Aorta (tissue), 5 donors: ENCODE data around the gene FASN. TPM values are rescaled to one million over a fixed set of nuclear protein-coding genes. Genes with fewer than 3 reads are reported as not detected.

Experiments used
- ATAC-seq: fragments of 200-7000 bp; cut with Tn5 transposase; one replicate; pipeline ENCODE4 v1.9.1; 2022; ENCODE audit warnings: moderate library complexity; ENCODE audit not compliant: low FRiP score
- DNase-seq, 2 donors: peaks; one replicate each; pipeline ENCODE4 v3.0.0-alpha.2; 2020
- H3K27ac ChIP-seq, 2 donors: one replicate each; pipeline ENCODE4 v1.5.1; 2013; ENCODE audit warnings: low read length in 2 of 2, mild to moderate bottlenecking in 2 of 2, moderate library complexity in 2 of 2, control low read depth in 1 of 2, inconsistent platforms in 1 of 2, low read depth in 1 of 2
- H3K27me3 ChIP-seq, 2 donors: one replicate each; pipeline ENCODE4 v1.6.1; 2013; ENCODE audit warnings: control low read depth in 1 of 2, low read length in 1 of 2, mild to moderate bottlenecking in 1 of 2, moderate library complexity in 1 of 2; ENCODE audit not compliant: insufficient read depth in 2 of 2, control insufficient read depth in 1 of 2
- H3K36me3 ChIP-seq, 2 donors: one replicate each; pipeline ENCODE4 v1.6.1; 2013; ENCODE audit warnings: control low read depth in 1 of 2, low read length in 1 of 2, mild to moderate bottlenecking in 1 of 2; ENCODE audit not compliant: insufficient read depth in 2 of 2, control insufficient read depth in 1 of 2
- H3K4me1 ChIP-seq, 2 donors: one replicate each; pipeline ENCODE4 v1.6.1; 2013; ENCODE audit warnings: low read length in 2 of 2, control low read depth in 1 of 2, mild to moderate bottlenecking in 1 of 2, moderate library complexity in 1 of 2; ENCODE audit not compliant: insufficient read depth in 2 of 2, control insufficient read depth in 1 of 2
- H3K4me3 ChIP-seq, 2 donors: one replicate each; pipeline ENCODE4 v1.5.1; 2013; ENCODE audit warnings: low read length in 2 of 2, control low read depth in 1 of 2, mild to moderate bottlenecking in 1 of 2
- H3K9me3 ChIP-seq: one replicate; pipeline ENCODE4 v1.6.1; 2013; ENCODE audit warnings: mild to moderate bottlenecking, low read length; ENCODE audit not compliant: control insufficient read depth
- WGBS, 2 donors: extraction: QIAGEN DNeasy Blood & Tissue Kit; methylation state at CpG; one replicate each; pipeline ENCODE4 v1.1.7; 2013; 5-methylcytosine and 5-hydroxymethylcytosine counted together
- intact Hi-C, 2 donors: fragments of 100-400 bp; cut with DNase I; formaldehyde crosslinking; loops; one replicate each; pipeline versions ENCODE4 v1.14.2 to v1.15.0; 2022
- polyA plus RNA-seq, 2 donors: library from polyadenylated mRNA; stranded (reverse); fragments of 200-250 nt; gene quantifications; one replicate each; pipeline ENCODE4 v1.2.3, GENCODE V29; 2013
- total RNA-seq, 2 donors: library from RNA; stranded (reverse); fragmentation: NEBNext Ultra II Directional; extraction: Animal tissue kit (Norgen Biotek cat#: 25700); gene quantifications; one replicate each; pipeline ENCODE4 v1.2.1, GENCODE V29; 2021
- donor health status: healthy with polysubstance abuse.
- donor health status: Bipolar disorder and iron deficiency.
- donor health status: DM: no; HTN: no; CAD: no.
- donor health status: DM: no; HTN: no; CAD: no.
- donor health status: DM: yes; HTN: yes; CAD: no.

FASN gene
- total and polyA plus RNA-seq, 4 donors, result 4.3 to 64.0 (median 26.3) TPM

- 68 to 69% methylated on average over 10 of the region's 10 CpGs for WGBS, 2 donors
- ATAC-seq, result no peak
- H3K9me3 ChIP-seq, result no peaks in the 10 kb centered on the region
- no peaks in the 10 kb centered on the region for H3K27me3 ChIP-seq
- no peak for DNase-seq
- H3K4me3 ChIP-seq, result no peak overlapping the region
- no peaks in the 10 kb centered on the region for H3K4me1 ChIP-seq
- peaks cover 0 to 8% of the 10 kb centered on the region in 2 donors for H3K36me3 ChIP-seq
- no peak overlapping the region for H3K27ac ChIP-seq
- intact Hi-C loops, result no loop called here
These were observed 39.2 kb downstream of the FASN start for GRCh38 chr17:82058855-82059249.

GRCh38 chr17:82058230-82058854 lies 39.7 kb downstream of the FASN start:
- intact Hi-C loops, result no loop called here
- Histone ChIP-seq H3K27ac (no peak overlapping the region), H3K36me3 (peaks cover 0 to 8% of the 10 kb centered on the region in 2 donors), H3K4me1 (no peaks in the 10 kb centered on the region), H3K27me3 (no peaks in the 10 kb centered on the region), H3K9me3 (no peaks in the 10 kb centered on the region), H3K4me3 (no peak overlapping the region)
- no peak for ATAC-seq
- 68 to 74% methylated on average over 16 to 17 of the region's 17 CpGs for WGBS, 2 donors
- no peak for DNase-seq

GRCh38 chr17:82056729-82057621 lies 41.1 kb downstream of the FASN start:
- DNase-seq, result no peak
- 76 to 78% methylated on average over 26 to 29 of the region's 29 CpGs for WGBS, 2 donors

GRCh38 chr17:82055965-82056728 lies 41.9 kb downstream of the FASN start:
- H3K27me3 ChIP-seq, result no peaks in the 10 kb centered on the region
- no peak overlapping the region for H3K27ac ChIP-seq
- ATAC-seq, result no peak
- DNase-seq, result no peak
- 86 to 87% methylated on average over 28 of the region's 28 CpGs for WGBS, 2 donors
- H3K4me1 ChIP-seq, result no peaks in the 10 kb centered on the region
- intact Hi-C loops, result no loop called here
- H3K36me3 ChIP-seq, result peaks cover 0 to 7% of the 10 kb centered on the region in 2 donors
- H3K9me3 ChIP-seq, result no peaks in the 10 kb centered on the region
- H3K4me3 ChIP-seq, result no peak overlapping the region

More at GRCh38 chr17:82056729-82057621, 41.1 kb downstream of the FASN start:
- Histone ChIP-seq H3K36me3 (peaks cover 0 to 8% of the 10 kb centered on the region in 2 donors), H3K27ac (no peak overlapping the region), H3K27me3 (no peaks in the 10 kb centered on the region), H3K4me1 (no peaks in the 10 kb centered on the region), H3K4me3 (no peak overlapping the region), H3K9me3 (no peaks in the 10 kb centered on the region)
- no peak for ATAC-seq
- intact Hi-C loops, result no loop called here

GRCh38 chr17:82055023-82055964 lies 42.7 kb downstream of the FASN start:
- 79 to 81% methylated on average over 26 of the region's 26 CpGs for WGBS, 2 donors
- no peaks in the 10 kb centered on the region for H3K9me3 ChIP-seq
- H3K27me3 ChIP-seq, result no peaks in the 10 kb centered on the region
- no peak for ATAC-seq
- H3K4me3 ChIP-seq, result no peak overlapping the region
- H3K27ac ChIP-seq, result no peak overlapping the region
- DNase-seq, result no peak
- H3K36me3 ChIP-seq, result peaks cover 0 to 4% of the 10 kb centered on the region in 2 donors
- intact Hi-C loops, result no loop called here
- no peaks in the 10 kb centered on the region for H3K4me1 ChIP-seq

- ATAC-seq, result no peak
- WGBS, 2 donors, result 89 to 91% methylated on average over 35 to 38 of the region's 38 CpGs
- Histone ChIP-seq H3K9me3 (no peaks in the 10 kb centered on the region), H3K27ac (no peak overlapping the region), H3K27me3 (no peaks in the 10 kb centered on the region), H3K4me3 (no peak overlapping the region), H3K4me1 (no peaks in the 10 kb centered on the region), H3K36me3 (peaks cover 0 to 2% of the 10 kb centered on the region in 2 donors)
- peak in 1 of 2 donors; percentile 44 for DNase-seq
- intact Hi-C loops, result no loop called here
These were observed 43.5 kb downstream of the FASN start for GRCh38 chr17:82054351-82055022.

- Histone ChIP-seq H3K27me3 (no peaks in the 10 kb centered on the region), H3K36me3 (peaks cover 0 to 2% of the 10 kb centered on the region in 2 donors), H3K27ac (no peak overlapping the region), H3K4me1 (no peaks in the 10 kb centered on the region), H3K4me3 (no peak overlapping the region), H3K9me3 (no peaks in the 10 kb centered on the region)
- DNase-seq, result peak in 1 of 2 donors; percentile 44
- WGBS, 2 donors, result 92 to 93% methylated on average over 28 of the region's 28 CpGs
- intact Hi-C loops, result no loop called here
- ATAC-seq, result no peak
These were observed 44.3 kb downstream of the FASN start for GRCh38 chr17:82053556-82054263.
